Endothelial cell of umbilical vein (primary cell): ENCODE results near the gene VPS8. TPM values are rescaled to one million over a fixed set of nuclear protein-coding genes. Genes with fewer than 3 reads are reported as not detected.

Experiments
- BruUV-seq: library from RNA; stranded (reverse); fragments of 400-500 nt; replicated peaks from 2 replicates; lab custom pipeline; 2021; lab: Mats Ljungman, UMichigan
- CTCF ChIA-PET: fragments of 300-600, 350-600 bp; sonication (Branson Sonifier 250); formaldehyde crosslinking; loops from one replicate; lab custom pipeline; 2021; ENCODE audit warnings: antibody characterized with exemption, inconsistent platforms; lab: Charles Lee
- POLR2A ChIA-PET: fragments of 300-600, 350-600 bp; sonication (Branson Sonifier 250); formaldehyde crosslinking; loops from one replicate; lab custom pipeline; 2021; ENCODE audit warnings: antibody characterized with exemption, inconsistent platforms; lab: Charles Lee
- DNase-seq: peaks from one replicate; pipeline ENCODE4 v3.0.0-alpha.2; 2011; ENCODE audit warnings: low read depth, low spot score
- FAIRE-seq: peaks from 2 replicates; lab custom pipeline; 2011; peaks lifted over from hg19 to GRCh38; lab: Jason Lieb, UNC
- H2AFZ ChIP-seq: 2 replicates; pipeline ENCODE4 v1.6.0; 2012; ENCODE audit warnings: low read depth, low read length, control low read depth, inconsistent platforms
- H3K27ac ChIP-seq: 2 replicates; pipeline ENCODE4 v1.5.1; 2011; ENCODE audit warnings: low read depth, mild to moderate bottlenecking, control low read depth, low read length, moderate library complexity; ENCODE audit not compliant: insufficient read depth
- H3K27me3 ChIP-seq, 2 experiments: 2 replicates each; pipeline versions ENCODE4 v1.6.0 to v1.6.1; 2011; ENCODE audit warnings: low read length in 2 of 2, mixed read lengths in 1 of 2; ENCODE audit not compliant: control insufficient read depth in 2 of 2, insufficient read depth in 2 of 2
- H3K36me3 ChIP-seq, 2 experiments: 2 replicates in 1 of 2; 3 replicates in 1 of 2; pipeline ENCODE4 v1.5.1; 2011; ENCODE audit warnings: low read length in 2 of 2, mild to moderate bottlenecking in 1 of 2, moderate library complexity in 1 of 2; ENCODE audit not compliant: control insufficient read depth in 2 of 2, insufficient read depth in 2 of 2; ENCODE audit errors: extremely low read depth in 1 of 2
- H3K4me1 ChIP-seq: 3 replicates; pipeline ENCODE4 v1.5.1; 2011; ENCODE audit warnings: mild to moderate bottlenecking, low read length; ENCODE audit not compliant: control insufficient read depth, insufficient read depth; ENCODE audit errors: extremely low read depth
- H3K4me2 ChIP-seq: 2 replicates; pipeline ENCODE4 v1.6.1; 2011; ENCODE audit warnings: low read length, control low read depth, mixed read lengths; ENCODE audit not compliant: insufficient read depth
- H3K4me3 ChIP-seq, 3 experiments: fragments of 200-600 bp in 1 of 3; sonication (generic), shearing (Covaris generic) in 1 of 3; replicated peaks in 1 of 3; 2 replicates each; pipeline ENCODE4 v1.5.1; 2011 to 2016; ENCODE audit warnings: control low read depth in 3 of 3, low read length in 3 of 3, mild to moderate bottlenecking in 2 of 3, inconsistent platforms in 1 of 3, low read depth in 1 of 3, moderate library complexity in 1 of 3; ENCODE audit not compliant: insufficient read depth in 1 of 3
- H3K79me2 ChIP-seq: 2 replicates; pipeline ENCODE4 v1.6.0; 2012; ENCODE audit warnings: low read length, inconsistent platforms; ENCODE audit not compliant: control insufficient read depth, insufficient read depth
- H3K9ac ChIP-seq: replicated peaks from 2 replicates; pipeline ENCODE3; 2011; ENCODE audit warnings: low read length, control low read depth; ENCODE audit not compliant: insufficient read depth; ENCODE audit errors: extremely low read depth
- H3K9me1 ChIP-seq: replicated peaks from 3 replicates; pipeline ENCODE4 v1.6.0; 2011; ENCODE audit warnings: mild to moderate bottlenecking, low read length; ENCODE audit not compliant: control insufficient read depth, insufficient read depth; ENCODE audit errors: extremely low read depth
- H3K9me3 ChIP-seq: replicated peaks from 2 replicates; pipeline ENCODE4 v1.5.1; 2012; ENCODE audit warnings: low read length, inconsistent platforms; ENCODE audit not compliant: control insufficient read depth, insufficient read depth
- H4K20me1 ChIP-seq: replicated peaks from 2 replicates; pipeline ENCODE3; 2011; ENCODE audit warnings: mild to moderate bottlenecking, low read length; ENCODE audit not compliant: control insufficient read depth, insufficient read depth; ENCODE audit errors: extremely low read depth
- CTCF ChIP-seq, 2 donors: IDR thresholded peaks; 1 replicate in 1 of 2; 2 replicates in 1 of 2; pipeline ENCODE4 v1.5.1; 2011; ENCODE audit warnings: low read length in 2 of 2, mild to moderate bottlenecking in 2 of 2, moderate library complexity in 2 of 2, control low read depth in 1 of 2, inconsistent platforms in 1 of 2, low read depth in 1 of 2; ENCODE audit not compliant: insufficient read depth in 1 of 2; ENCODE audit errors: extremely low read depth in 1 of 2
- EZH2 ChIP-seq: IDR thresholded peaks from 2 replicates; pipeline ENCODE4 v1.6.1; 2012; ENCODE audit warnings: borderline replicate concordance, low read depth, mild to moderate bottlenecking, moderate library complexity, low read length, inconsistent platforms; ENCODE audit not compliant: severe bottlenecking
- FOS ChIP-seq: IDR thresholded peaks from 2 replicates; pipeline ENCODE4 v1.6.1; 2011; ENCODE audit warnings: mild to moderate bottlenecking, low read length, moderate library complexity, borderline replicate concordance; ENCODE audit not compliant: insufficient read depth
- GATA2 ChIP-seq: IDR thresholded peaks from 2 replicates; pipeline ENCODE4 v1.7.0; 2011; ENCODE audit warnings: low read depth, mild to moderate bottlenecking, moderate library complexity, mixed read lengths, low read length; ENCODE audit not compliant: insufficient read length, insufficient read depth
- JUN ChIP-seq: IDR thresholded peaks from 2 replicates; pipeline ENCODE4 v1.6.1; 2011; ENCODE audit warnings: borderline replicate concordance, low read depth; ENCODE audit not compliant: insufficient read length, insufficient read depth
- MAX ChIP-seq: IDR thresholded peaks from 2 replicates; pipeline ENCODE4 v1.6.1; 2011; ENCODE audit not compliant: insufficient read depth, insufficient read length
- MYC ChIP-seq: IDR thresholded peaks from one replicate; pipeline ENCODE4 v1.6.1; 2011; ENCODE audit warnings: mild to moderate bottlenecking, low read depth, low read length
- POLR2A ChIP-seq: IDR thresholded peaks from 2 replicates; pipeline ENCODE4 v1.6.1; 2012; ENCODE audit warnings: low read depth, mild to moderate bottlenecking, control low read depth, low read length
- POLR2AphosphoS5 ChIP-seq: IDR thresholded peaks from 2 replicates; pipeline ENCODE4 v1.6.1; 2012; ENCODE audit warnings: low read depth, mild to moderate bottlenecking, control low read depth, low read length, moderate library complexity; ENCODE audit not compliant: insufficient read depth
- dilution Hi-C: fragments of 300-500 bp; cut with MboI; formaldehyde crosslinking; loops from one replicate; pipeline ENCODE4 v1.15.0; 2019; ENCODE audit warnings: low sequenced_read_pairs; ENCODE audit not compliant: extremely low pct_ligation_motif_present
- intact Hi-C: fragments of 100-400 bp; cut with micrococcal nuclease; formaldehyde crosslinking; loops from one replicate; pipeline ENCODE4 v1.10.0; 2022
- polyA plus RNA-seq, 4 experiments: library from polyadenylated mRNA; depleted of rRNA in 3 of 4; stranded (reverse) in 3 of 4; unstranded in 1 of 4; fragments of >200 nt; gene quantifications; 2 replicates each; pipeline versions ENCODE4 v1.2.1 to v1.2.3, GENCODE V29; 2011 to 2012; ENCODE audit warnings: missing spikeins in 1 of 4
- total RNA-seq: library from RNA; stranded (reverse); gene quantifications from 2 replicates; pipeline ENCODE4 v1.2.3, GENCODE V29; 2021

The VPS8 gene
- total and polyA plus RNA-seq, 2 donors (not counting 3 experiments of a cell fraction or from before 2014, with no cell fraction given) = 13.7 to 51.6 TPM

GRCh38 chr3:184822081-184822480 lies 10.1 kb downstream of the VPS8 start:
- Histone ChIP-seq H3K27ac (no peak overlapping the region), H3K4me2 (no peak overlapping the region), H2AFZ (no peak overlapping the region), H3K27me3 (no peaks in the 10 kb centered on the region), H3K4me3 (no peak overlapping the region), H3K79me2 (no peaks in the 10 kb centered on the region), H4K20me1 (no peaks in the 10 kb centered on the region), H3K4me1 (peaks cover 11% of the 10 kb centered on the region), H3K36me3 (no peaks in the 10 kb centered on the region), H3K9ac (no peak overlapping the region), H3K9me3 (no peaks in the 10 kb centered on the region), H3K9me1 (no peaks in the 10 kb centered on the region)
- ChIA-PET CTCF (interaction anchor here (0.6 to 1.2 kb wide), 2 partner anchors 53 to 261 kb away, joined by 3 to 5 read pairs; no protein-coding TSS in a partner anchor), POLR2A (no interaction called here)
- TF ChIP-seq MAX (no peak), POLR2A (no peak), CTCF (IDR thresholded peaks at IDR 0.05; ENCODE audit: extremely low read depth in 1 of 2, insufficient read depth in 1 of 2, low read depth in 1 of 2, low read length in 2 of 2) (no peak), MYC (no peak), POLR2AphosphoS5 (no peak), GATA2 (no peak), JUN (no peak), FOS (no peak), EZH2 (no peak)
- intact Hi-C loops (no loop called here), dilution Hi-C loops (no loop called here)
- no peak for DNase-seq
- BruUV-seq = no TSS peak
- no peak for FAIRE-seq
